ENCODE data around the gene TEX13D. TPM values are rescaled to one million over a fixed set of nuclear protein-coding genes. Genes with fewer than 3 reads are reported as not detected.
A peak's percentile ranks its signal among the peaks of the same experiment; 100 is the strongest.

TEX13D gene
- total and polyA plus RNA-seq, 9 of the 15 experiments (the other 6 are each of a cell fraction or from before 2014, with no cell fraction given), result 0.06 TPM; not detected in 8

DNA sequence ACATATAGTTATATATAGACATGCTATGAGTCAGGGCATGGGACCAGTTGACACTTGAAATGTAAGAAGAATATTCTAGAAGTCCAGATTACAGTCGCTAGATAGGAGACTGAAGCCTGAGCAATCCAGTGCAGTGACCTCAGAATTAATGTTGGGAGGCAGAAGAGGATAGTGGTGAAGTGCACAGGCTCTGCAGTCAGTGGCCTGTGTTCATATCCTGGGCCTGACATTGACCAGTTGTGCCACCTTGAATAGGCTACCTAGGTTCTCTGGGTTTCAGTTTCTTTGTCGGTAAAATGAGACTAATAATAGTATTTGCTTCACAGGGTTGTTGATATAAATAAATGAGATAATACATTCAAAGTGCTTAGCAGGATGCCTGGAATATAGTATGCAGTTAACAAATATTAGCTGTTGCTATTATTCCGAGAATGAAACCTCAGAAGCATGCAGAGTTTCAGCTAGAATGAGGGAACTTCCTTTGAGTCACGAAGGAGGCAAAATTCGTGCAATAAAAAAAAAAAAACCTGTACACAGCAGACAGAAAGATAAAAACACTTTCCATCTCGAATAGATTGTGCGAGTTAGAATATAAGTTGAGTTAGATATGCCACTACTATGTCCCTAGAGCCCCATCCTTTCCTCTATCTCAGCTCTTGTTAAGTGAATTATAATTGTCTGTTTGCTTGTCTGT is 9.9 kb downstream of the TEX13D start:
- BruUV-seq (replicated peaks), result no TSS peak

More for the DNA sequence above, 9.9 kb downstream of the TEX13D start:
- Histone ChIP-seq H3K27me3 (ENCODE audit: control insufficient read depth in 2 of 2, insufficient read depth in 2 of 2, low read length in 2 of 2) (no peaks in the 10 kb centered on the region), H3K4me3 (no peak overlapping the region), H3K36me3 (ENCODE audit: control insufficient read depth, insufficient read depth, low read length) (no peaks in the 10 kb centered on the region), H3K4me2 (ENCODE audit: insufficient read depth, low read length) (no peak overlapping the region), H2AFZ (ENCODE audit: low read depth, low read length) (peak overlapping the region; percentile 67), H3K9ac (ENCODE audit: insufficient read depth in 1 of 2, low read depth in 2 of 2, low read length in 2 of 2) (no peak overlapping the region; a peak in 1 of 4 replicates), H3K27ac (ENCODE audit: extremely low read depth, low read depth, low read length) (no peak overlapping the region; the same call in 1 of the 3 replicates), H3K9me3 (replicated peaks; ENCODE audit: control insufficient read depth, insufficient read depth, low read depth, low read length) (no peaks in the 10 kb centered on the region), H3K79me2 (ENCODE audit: control insufficient read depth, insufficient read depth, low read length) (no peaks in the 10 kb centered on the region), H3K9me1 (ENCODE audit: control insufficient read depth, insufficient read depth, low read length) (no peaks in the 10 kb centered on the region), H4K20me1 (replicated peaks; ENCODE audit: control insufficient read depth, insufficient read depth, low read length) (no peaks in the 10 kb centered on the region), H3K4me1 (replicated peaks in 1 of 2; ENCODE audit: control insufficient read depth in 2 of 2, insufficient read depth in 2 of 2, low read length in 2 of 2) (peaks cover 14 to 28% of the 10 kb centered on the region in 2 experiments; a peak in 4 of 5 replicates)
- TF ChIP-seq, protein P1, sequence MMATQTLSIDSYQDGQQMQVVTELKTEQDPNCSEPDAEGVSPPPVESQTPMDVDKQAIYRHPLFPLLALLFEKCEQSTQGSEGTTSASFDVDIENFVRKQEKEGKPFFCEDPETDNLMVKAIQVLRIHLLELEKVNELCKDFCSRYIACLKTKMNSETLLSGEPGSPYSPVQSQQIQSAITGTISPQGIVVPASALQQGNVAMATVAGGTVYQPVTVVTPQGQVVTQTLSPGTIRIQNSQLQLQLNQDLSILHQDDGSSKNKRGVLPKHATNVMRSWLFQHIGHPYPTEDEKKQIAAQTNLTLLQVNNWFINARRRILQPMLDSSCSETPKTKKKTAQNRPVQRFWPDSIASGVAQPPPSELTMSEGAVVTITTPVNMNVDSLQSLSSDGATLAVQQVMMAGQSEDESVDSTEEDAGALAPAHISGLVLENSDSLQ (IDR thresholded peaks at IDR 0.05), result no peak
- TF ChIP-seq ADNP (tag; IDR thresholded peaks at IDR 0.05) (peak; percentile 61), ZNF507 (tag; conservative IDR thresholded peaks at IDR 0.05) (no peak), ZNF197 (CRISPR knock-in tag; IDR thresholded peaks at IDR 0.05; ENCODE audit: low read depth) (no peak), MEF2A (IDR thresholded peaks at IDR 0.05; ENCODE audit: control insufficient read depth, low read depth, low read length) (0 out of 2 replicates have a peak, but pooled peaks have one; percentile 30), THAP12 (CRISPR knock-in tag; IDR thresholded peaks at IDR 0.05) (no peak), FOXJ3 (CRISPR knock-in tag; IDR thresholded peaks at IDR 0.05) (no peak), ZFP1 (CRISPR knock-in tag; IDR thresholded peaks at IDR 0.05) (no peak), ZNF408 (CRISPR knock-in tag; IDR thresholded peaks at IDR 0.05; ENCODE audit: low read depth) (no peak), MEF2D (tag; conservative IDR thresholded peaks at IDR 0.05; ENCODE audit: low read depth) (0 out of 2 replicates have a peak, but pooled peaks have one; percentile 5), ZSCAN29 (IDR thresholded peaks at IDR 0.05) (no peak), ZNF639 (CRISPR knock-in tag; conservative IDR thresholded peaks at IDR 0.05 in 1 of 2, IDR thresholded peaks at IDR 0.05 in 1 of 2) (no peak), ZBTB7A (IDR thresholded peaks at IDR 0.05; ENCODE audit: borderline replicate concordance, control insufficient read depth, low read depth, low read length) (no peak), SMARCA5 (IDR thresholded peaks at IDR 0.05) (no peak)
- TF ChIP-seq, protein P2, sequence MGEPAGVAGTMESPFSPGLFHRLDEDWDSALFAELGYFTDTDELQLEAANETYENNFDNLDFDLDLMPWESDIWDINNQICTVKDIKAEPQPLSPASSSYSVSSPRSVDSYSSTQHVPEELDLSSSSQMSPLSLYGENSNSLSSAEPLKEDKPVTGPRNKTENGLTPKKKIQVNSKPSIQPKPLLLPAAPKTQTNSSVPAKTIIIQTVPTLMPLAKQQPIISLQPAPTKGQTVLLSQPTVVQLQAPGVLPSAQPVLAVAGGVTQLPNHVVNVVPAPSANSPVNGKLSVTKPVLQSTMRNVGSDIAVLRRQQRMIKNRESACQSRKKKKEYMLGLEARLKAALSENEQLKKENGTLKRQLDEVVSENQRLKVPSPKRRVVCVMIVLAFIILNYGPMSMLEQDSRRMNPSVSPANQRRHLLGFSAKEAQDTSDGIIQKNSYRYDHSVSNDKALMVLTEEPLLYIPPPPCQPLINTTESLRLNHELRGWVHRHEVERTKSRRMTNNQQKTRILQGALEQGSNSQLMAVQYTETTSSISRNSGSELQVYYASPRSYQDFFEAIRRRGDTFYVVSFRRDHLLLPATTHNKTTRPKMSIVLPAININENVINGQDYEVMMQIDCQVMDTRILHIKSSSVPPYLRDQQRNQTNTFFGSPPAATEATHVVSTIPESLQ (CRISPR knock-in tag; IDR thresholded peaks at IDR 0.05), result no peak
- intact Hi-C loops (cut with micrococcal nuclease), result no loop called here
- FAIRE-seq, result no peak
- ChIA-PET POLR2A (interaction anchor here (0.6 kb wide), 2 partner anchors 11 to 62 kb away, joined by 3 to 4 read pairs; no protein-coding TSS in a partner anchor), CTCF (ENCODE audit: low intra/inter-chr PET ratio) (no interaction called here)
- DNase-seq (ENCODE audit: extremely low read depth in 1 of 4, low spot score in 3 of 4), result no peak
- ATAC-seq, result peak; percentile 52
- in situ Hi-C loops (cut with MboI), result no loop called here
- WGBS (ENCODE audit: insufficient coverage, low coverage, missing lambda C conversion rate), result 50% methylated on average over 7 of the region's 7 CpGs

Measured in K562 (cell line).